Measurements from ENCODE around the gene NUP210. TPM values are rescaled to one million over a fixed set of nuclear protein-coding genes. Genes with fewer than 3 reads are reported as not detected.

Gene NUP210
- total RNA-seq, 1 donor from 2014 or later = 4.1 TPM

DNA sequence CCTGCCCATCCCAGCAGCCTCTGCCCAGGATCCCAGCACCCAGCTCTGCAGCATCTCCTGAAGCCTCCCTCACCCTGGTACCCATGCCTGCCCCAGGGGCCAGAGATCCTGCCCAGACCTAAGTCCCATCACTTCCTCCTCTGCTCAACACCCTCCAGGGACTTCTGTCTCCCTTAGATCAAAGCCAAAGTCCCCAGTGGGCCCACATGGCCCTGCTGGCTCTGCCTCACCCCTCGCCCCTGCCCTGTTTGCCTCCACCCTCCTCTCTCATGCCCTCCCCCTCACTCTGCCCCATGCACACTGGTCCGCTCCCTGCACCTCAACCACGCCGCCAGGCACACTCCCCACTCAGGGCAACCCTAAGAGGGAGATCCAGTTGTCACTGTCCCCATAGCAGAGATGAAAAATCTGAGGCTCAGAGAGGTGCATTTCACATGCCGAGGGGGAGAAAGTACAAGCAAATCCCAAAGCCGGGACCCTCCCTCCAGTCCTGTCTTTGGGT is 146.5 kb downstream of the NUP210 start:
- no peak for DNase-seq

DNA sequence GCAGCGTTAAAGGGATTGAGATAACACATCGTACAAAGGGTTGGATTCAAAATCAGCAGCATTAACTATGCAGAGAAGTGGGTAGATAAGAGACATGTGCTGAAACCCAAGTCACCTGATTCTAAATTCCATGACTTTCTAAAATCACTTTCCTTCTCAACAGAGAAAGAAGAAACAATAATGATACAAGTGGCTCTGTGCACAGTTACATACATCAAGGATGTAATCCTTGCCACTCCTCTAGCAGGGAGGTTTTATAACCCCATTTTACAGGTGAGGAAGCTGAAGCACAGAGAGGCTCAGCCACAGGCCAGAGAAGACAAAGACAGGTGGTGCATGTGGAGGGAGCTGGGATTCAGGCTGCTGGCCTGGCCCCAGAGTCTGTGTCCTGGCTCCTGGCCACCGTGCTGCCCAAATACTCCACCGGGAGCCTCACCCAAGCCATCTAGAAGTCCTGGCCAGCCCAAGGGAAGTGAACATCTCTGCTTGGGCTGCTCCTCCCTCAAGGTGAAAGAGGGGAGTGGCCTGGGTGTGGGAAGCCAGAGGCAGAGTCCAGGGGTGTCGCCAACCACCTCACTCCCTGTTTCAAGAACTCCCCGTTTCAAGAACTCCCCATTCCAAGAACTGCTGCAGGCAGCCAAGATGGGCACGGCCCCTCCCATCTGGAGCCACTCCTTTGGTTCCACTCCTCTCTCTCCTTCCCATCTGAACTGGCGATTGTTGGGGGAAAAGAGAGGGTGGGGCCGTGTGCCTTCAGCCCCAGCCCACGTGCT is 147.1 kb downstream of the NUP210 start:
- DNase-seq = no peak

DNA sequence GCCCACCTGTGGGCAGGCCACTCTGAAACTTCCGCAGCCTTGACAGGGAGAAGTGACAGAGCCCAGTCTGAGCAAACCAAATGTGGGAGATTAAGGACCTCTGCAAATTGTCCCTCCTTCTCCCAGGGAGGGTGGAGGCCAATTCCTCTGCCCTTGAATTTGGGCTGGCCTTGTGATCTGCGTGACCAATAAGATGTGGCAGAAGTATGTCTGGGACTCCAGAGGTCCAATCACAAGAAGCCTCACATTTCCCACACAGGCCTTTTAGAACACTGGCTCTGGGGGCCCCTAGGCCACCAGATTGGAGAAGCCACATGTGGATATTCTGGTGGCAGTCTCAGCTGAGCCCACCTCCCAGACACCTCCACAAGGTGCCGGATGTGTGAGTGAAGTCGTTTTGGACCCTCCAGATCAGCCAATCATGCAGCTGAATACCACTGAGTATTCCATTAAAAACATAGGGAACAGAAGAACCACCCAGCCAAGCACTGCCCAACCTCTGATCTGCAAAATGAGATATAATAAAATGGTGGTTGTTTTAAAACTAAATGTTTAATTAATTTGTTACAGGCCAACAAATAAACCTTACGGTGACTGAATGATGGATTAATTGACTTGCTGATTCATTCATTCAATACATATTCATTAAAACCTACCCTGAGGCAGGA is 150.3 kb downstream of the NUP210 start:
- DNase-seq = no peak

- DNase-seq = no peak
These were observed 151.1 kb downstream of the NUP210 start for GRCh38 chr3:13268961-13269441.

DNA sequence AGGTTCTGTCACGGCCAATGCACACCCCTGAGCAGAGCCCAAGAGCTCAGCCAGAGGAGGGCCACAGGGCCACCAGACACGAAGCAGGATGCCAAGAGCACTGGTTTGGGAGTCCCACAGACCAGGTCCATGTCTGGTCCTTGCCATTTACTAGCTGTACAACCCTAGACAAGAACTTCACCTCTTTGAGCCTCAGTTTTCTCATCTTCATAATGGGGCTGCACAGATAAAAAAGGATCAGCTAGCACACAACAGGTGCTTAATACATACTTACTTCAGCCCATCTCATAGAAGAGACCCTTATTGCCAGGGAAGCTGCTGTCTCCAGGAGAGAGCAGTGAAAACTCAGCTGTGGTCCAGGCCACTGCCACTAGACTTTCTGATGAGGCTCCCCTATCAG is 152.0 kb downstream of the NUP210 start:
- no peak for DNase-seq

DNA sequence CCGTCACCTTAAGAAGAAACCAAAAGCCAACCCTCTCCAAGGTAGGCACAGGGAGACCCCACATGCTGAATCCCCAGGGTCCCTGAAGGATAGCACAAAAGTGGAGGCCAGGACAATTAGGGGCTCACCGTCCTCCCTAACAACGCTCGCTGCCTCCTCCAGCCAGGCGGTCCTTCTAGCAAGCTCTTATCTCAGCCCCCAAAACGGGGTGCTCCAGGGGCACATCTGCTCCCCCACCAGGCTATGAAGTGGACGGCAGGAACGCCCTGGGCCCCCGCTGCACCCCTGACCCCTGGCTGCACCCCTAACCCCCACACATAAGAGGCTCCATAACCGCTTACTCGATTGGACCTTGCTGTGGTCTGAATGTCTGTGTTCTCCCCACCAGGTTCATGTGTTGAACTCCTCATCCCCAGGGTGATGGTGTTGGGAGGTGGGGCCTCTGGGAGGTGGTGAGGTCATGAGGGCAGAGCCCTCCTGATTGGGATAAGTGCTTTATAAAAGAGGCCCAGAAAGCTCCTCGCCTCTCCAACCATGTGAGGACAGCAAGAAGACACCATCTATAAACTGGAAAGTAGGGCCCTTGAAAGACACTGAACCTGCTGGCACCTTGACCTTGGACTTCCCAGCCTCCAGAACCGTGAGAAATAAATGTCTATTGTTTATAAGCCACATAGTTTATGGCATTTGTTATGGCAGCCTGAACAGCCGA is 153.3 kb downstream of the NUP210 start:
- DNase-seq = no peak

Small RNAs within 50 kb of the gene (small RNA-seq; reads per million reads assigned to genes)
- not detected for gene AC027124.2 (ENCODE audit: low replicate concordance)

Other genes starting within 250 kb of the NUP210 start
- gene HDAC11, start 60.0 kb upstream of the NUP210 start, total RNA-seq = 8.8 TPM
- 33.5 TPM for gene FBLN2, start 128.8 kb upstream of the NUP210 start, total RNA-seq